ENCODE data around the gene ZEB2. TPM values are rescaled to one million over a fixed set of nuclear protein-coding genes. Genes with fewer than 3 reads are reported as not detected.

ZEB2 gene
- total RNA-seq, 1 donor from 2014 or later = 111 TPM

DNA sequence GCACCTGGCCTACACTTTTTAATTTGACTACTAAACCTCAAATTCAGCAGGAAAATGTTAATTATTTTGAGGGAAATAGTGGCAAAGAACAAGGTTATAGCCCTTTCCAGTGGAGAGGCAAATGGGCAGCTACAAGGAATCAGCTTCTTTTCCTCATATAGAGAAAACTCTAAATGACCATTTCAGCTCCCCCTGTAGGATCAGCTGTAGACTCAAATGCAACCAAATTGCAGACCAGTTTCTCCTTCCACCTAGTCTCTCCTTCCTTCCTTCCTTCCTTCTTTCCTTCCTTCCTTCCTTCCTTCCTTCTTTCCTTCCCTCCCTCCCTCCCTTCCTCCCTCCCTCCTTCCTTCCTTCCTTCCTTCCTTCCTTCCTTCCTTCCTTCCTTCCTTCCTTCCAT, 158.2 kb downstream of the ZEB2 start:
- Mint-ChIP-seq H3K4me1 (peaks cover 7% of the 10 kb centered on the region), H3K9me3 (peaks cover 2% of the 10 kb centered on the region), H3K27ac (no peak overlapping the region), H3K4me3 (no peak overlapping the region), H3K36me3 (no peaks in the 10 kb centered on the region), H3K27me3 (ENCODE audit: low read depth) (no peaks in the 10 kb centered on the region)
- TF ChIP-seq CTCF (IDR thresholded peaks at IDR 0.05; ENCODE audit: unreplicated experiment) = no peak
- no peak for DNase-seq (ENCODE audit: low spot score in 2 of 2, unreplicated experiment in 2 of 2)

GRCh38 chr2:144359684-144360083, 160.2 kb downstream of the ZEB2 start:
- no peak for TF ChIP-seq CTCF (IDR thresholded peaks at IDR 0.05; ENCODE audit: unreplicated experiment)
- no peaks in the 10 kb centered on the region for H3K36me3 Mint-ChIP-seq
- no peak for DNase-seq (ENCODE audit: low spot score in 2 of 2, unreplicated experiment in 2 of 2)
- peaks cover 4% of the 10 kb centered on the region for H3K9me3 Mint-ChIP-seq
- no peaks in the 10 kb centered on the region for H3K4me1 Mint-ChIP-seq
- no peak overlapping the region for H3K4me3 Mint-ChIP-seq
- no peaks in the 10 kb centered on the region for H3K27me3 Mint-ChIP-seq (ENCODE audit: low read depth)
- H3K27ac Mint-ChIP-seq = no peak overlapping the region

GRCh38 chr2:144358979-144359541, 160.9 kb downstream of the ZEB2 start:
- no peak overlapping the region for H3K27ac Mint-ChIP-seq
- H3K27me3 Mint-ChIP-seq (ENCODE audit: low read depth) = no peaks in the 10 kb centered on the region
- no peak overlapping the region for H3K4me3 Mint-ChIP-seq
- H3K4me1 Mint-ChIP-seq = no peaks in the 10 kb centered on the region
- no peak for TF ChIP-seq CTCF (IDR thresholded peaks at IDR 0.05; ENCODE audit: unreplicated experiment)
- H3K36me3 Mint-ChIP-seq = no peaks in the 10 kb centered on the region
- H3K9me3 Mint-ChIP-seq = peaks cover 4% of the 10 kb centered on the region
- DNase-seq (ENCODE audit: low spot score in 2 of 2, unreplicated experiment in 2 of 2) = no peak

DNA sequence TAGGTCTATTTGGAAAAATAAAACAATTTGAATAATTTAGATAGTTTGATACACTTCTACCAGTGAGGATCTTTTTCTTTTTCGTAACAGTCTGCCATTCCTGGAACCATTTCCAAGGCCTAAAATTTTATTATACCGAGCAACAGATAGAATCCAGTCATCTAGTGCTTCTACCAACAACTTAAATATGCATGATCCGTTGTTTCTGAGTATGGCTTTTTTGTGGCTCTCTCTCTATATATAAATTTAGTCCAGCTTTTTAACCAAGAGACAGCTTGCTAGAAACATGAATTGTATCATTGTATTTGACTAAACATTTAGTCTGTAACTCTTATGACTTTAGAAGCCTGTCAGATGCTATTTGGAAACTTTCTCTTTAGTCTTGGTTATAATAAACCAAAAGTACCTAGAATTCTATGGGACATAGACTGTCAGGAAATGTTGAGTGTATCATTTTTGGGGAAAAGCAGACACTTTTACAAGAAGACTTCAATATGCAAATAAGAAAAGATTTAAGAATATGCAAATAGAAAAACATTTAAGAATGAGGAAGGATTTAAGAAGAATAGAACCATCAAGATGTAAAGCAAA, 161.4 kb downstream of the ZEB2 start:
- Mint-ChIP-seq H3K27ac (no peak overlapping the region), H3K27me3 (ENCODE audit: low read depth) (no peaks in the 10 kb centered on the region), H3K4me1 (no peaks in the 10 kb centered on the region), H3K36me3 (no peaks in the 10 kb centered on the region), H3K9me3 (peaks cover 4% of the 10 kb centered on the region), H3K4me3 (no peak overlapping the region)
- no peak for DNase-seq (ENCODE audit: low spot score in 2 of 2, unreplicated experiment in 2 of 2)
- TF ChIP-seq CTCF (IDR thresholded peaks at IDR 0.05; ENCODE audit: unreplicated experiment) = no peak

GRCh38 chr2:144357623-144358373, 162.1 kb downstream of the ZEB2 start:
- no peak for TF ChIP-seq CTCF (IDR thresholded peaks at IDR 0.05; ENCODE audit: unreplicated experiment)
- Mint-ChIP-seq H3K4me1 (no peaks in the 10 kb centered on the region), H3K36me3 (no peaks in the 10 kb centered on the region), H3K9me3 (peaks cover 4% of the 10 kb centered on the region), H3K27ac (no peak overlapping the region), H3K4me3 (no peak overlapping the region), H3K27me3 (ENCODE audit: low read depth) (no peaks in the 10 kb centered on the region)
- no peak for DNase-seq (ENCODE audit: low spot score in 2 of 2, unreplicated experiment in 2 of 2)
